Trophoblast cell (in vitro differentiated cells and primary cell): ENCODE data around the gene GDNF.

ENCODE experiments used
- DNase-seq, 2 donors: peaks; one replicate each; pipeline ENCODE4 v3.0.0-alpha.2; 2016
- H2AFZ ChIP-seq: 2 replicates; pipeline ENCODE4 v1.6.1; 2013; ENCODE audit warnings: low read length, moderate library complexity, mild to moderate bottlenecking; ENCODE audit not compliant: insufficient read depth, poor library complexity
- H2AK5ac ChIP-seq: 2 replicates; pipeline ENCODE4 v1.6.1; 2013; ENCODE audit warnings: mild to moderate bottlenecking, low read length
- H2BK120ac ChIP-seq: 2 replicates; pipeline ENCODE4 v1.6.1; 2013; ENCODE audit warnings: low read length, mild to moderate bottlenecking, moderate library complexity; ENCODE audit not compliant: insufficient read depth, poor library complexity
- H2BK12ac ChIP-seq: 2 replicates; pipeline ENCODE4 v1.6.1; 2013; ENCODE audit warnings: mild to moderate bottlenecking, low read length, moderate library complexity
- H2BK5ac ChIP-seq: 2 replicates; pipeline ENCODE4 v1.6.1; 2013; ENCODE audit warnings: low read length, low read depth, moderate library complexity, mild to moderate bottlenecking; ENCODE audit not compliant: poor library complexity
- H3K14ac ChIP-seq: 2 replicates; pipeline ENCODE4 v1.6.1; 2013; ENCODE audit warnings: mild to moderate bottlenecking, low read length
- H3K18ac ChIP-seq: 2 replicates; pipeline ENCODE4 v1.6.1; 2013; ENCODE audit warnings: mild to moderate bottlenecking, low read length
- H3K23ac ChIP-seq: 2 replicates; pipeline ENCODE4 v1.6.1; 2013; ENCODE audit warnings: low read length
- H3K27ac ChIP-seq: 2 replicates; pipeline ENCODE4 v1.5.1; 2013; ENCODE audit warnings: low read depth, mild to moderate bottlenecking, inconsistent platforms, low read length, moderate library complexity
- H3K27me3 ChIP-seq: 2 replicates; pipeline ENCODE4 v1.6.1; 2013; ENCODE audit warnings: inconsistent platforms, mild to moderate bottlenecking, low read length, moderate library complexity; ENCODE audit not compliant: insufficient read depth
- H3K36me3 ChIP-seq, 2 experiments: 1 replicate in 1 of 2; 2 replicates in 1 of 2; pipeline ENCODE4 v1.6.1; 2013; ENCODE audit warnings: low read length in 2 of 2, mild to moderate bottlenecking in 2 of 2, moderate library complexity in 1 of 2; ENCODE audit not compliant: insufficient read depth in 2 of 2, control insufficient read depth in 1 of 2
- H3K4ac ChIP-seq: 2 replicates; pipeline ENCODE4 v1.6.1; 2013; ENCODE audit warnings: low read depth, mild to moderate bottlenecking, low read length, moderate library complexity
- H3K4me1 ChIP-seq, 2 experiments: 1 replicate in 1 of 2; 2 replicates in 1 of 2; pipeline ENCODE4 v1.6.1; 2013; ENCODE audit warnings: low read length in 2 of 2, mild to moderate bottlenecking in 2 of 2, moderate library complexity in 1 of 2; ENCODE audit not compliant: insufficient read depth in 2 of 2, control insufficient read depth in 1 of 2
- H3K4me2 ChIP-seq: 2 replicates; pipeline ENCODE4 v1.6.1; 2013; ENCODE audit warnings: inconsistent platforms, mild to moderate bottlenecking, low read length, moderate library complexity
- H3K4me3 ChIP-seq: 2 replicates; pipeline ENCODE4 v1.5.1; 2013; ENCODE audit warnings: mild to moderate bottlenecking, low read depth, low read length, inconsistent platforms
- H3K79me1 ChIP-seq: one replicate; pipeline ENCODE4 v1.6.1; 2013; ENCODE audit warnings: low read length
- H3K79me2 ChIP-seq: 2 replicates; pipeline ENCODE4 v1.6.1; 2013; ENCODE audit warnings: low read length, mild to moderate bottlenecking; ENCODE audit not compliant: control insufficient read depth, insufficient read depth, poor library complexity
- H3K9ac ChIP-seq: 2 replicates; pipeline ENCODE4 v1.6.1; 2013; ENCODE audit warnings: mild to moderate bottlenecking, low read length
- H3K9me3 ChIP-seq: 2 replicates; pipeline ENCODE4 v1.6.1; 2013; ENCODE audit warnings: low read depth, mild to moderate bottlenecking, control low read depth, inconsistent platforms, low read length; ENCODE audit not compliant: insufficient read depth
- H4K12ac ChIP-seq: 2 replicates; pipeline ENCODE4 v1.6.1; 2013; ENCODE audit warnings: low read depth, mild to moderate bottlenecking, low read length, moderate library complexity
- H4K8ac ChIP-seq: 2 replicates; pipeline ENCODE4 v1.6.1; 2013; ENCODE audit warnings: low read depth, mild to moderate bottlenecking, low read length, moderate library complexity
- H4K91ac ChIP-seq: one replicate; pipeline ENCODE4 v1.6.1; 2013; ENCODE audit warnings: low read depth, mild to moderate bottlenecking, low read length, moderate library complexity
- WGBS: extraction: QIAGEN DNeasy Blood & Tissue Kit; methylation state at CpG from one replicate; pipeline ENCODE4 v1.1.7; 2013; ENCODE audit warnings: missing lambda C conversion rate; ENCODE audit not compliant: insufficient read length, insufficient coverage; ENCODE audit errors: extremely low coverage; 5-methylcytosine and 5-hydroxymethylcytosine counted together

The GDNF gene

DNA sequence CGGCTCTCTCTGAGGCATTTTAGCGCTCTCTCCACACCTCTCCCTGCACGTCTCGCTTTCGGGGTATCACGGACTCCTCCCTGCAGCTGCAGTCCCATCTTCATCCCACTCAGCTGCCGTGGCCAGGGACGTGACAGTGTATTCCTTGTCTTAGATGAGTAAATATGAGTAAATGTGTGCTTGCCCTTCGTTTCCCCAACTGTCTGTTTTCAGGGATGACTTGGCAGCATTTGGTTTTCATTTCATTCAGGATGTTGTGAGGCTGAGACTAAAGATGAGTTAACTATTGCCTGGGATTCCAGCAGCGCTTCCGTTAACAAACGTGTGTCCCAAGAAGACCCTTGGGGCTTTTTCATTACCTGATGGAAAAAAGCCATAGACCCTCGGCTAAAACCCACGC, 29.5 kb downstream of the GDNF start:
- Histone ChIP-seq H3K79me1 (no peaks in the 10 kb centered on the region), H2BK5ac (no peak overlapping the region), H2BK120ac (no peak overlapping the region), H3K4me3 (no peak overlapping the region), H3K36me3 (peaks cover 9 to 22% of the 10 kb centered on the region in 2 experiments), H2BK12ac (no peak overlapping the region), H2AK5ac (no peak overlapping the region), H2AFZ (no peak overlapping the region), H3K27me3 (no peaks in the 10 kb centered on the region), H3K4me1 (peaks cover 0 to 1% of the 10 kb centered on the region in 2 experiments), H3K4me2 (no peak overlapping the region), H3K9ac (no peak overlapping the region), H3K18ac (no peak overlapping the region), H4K91ac (no peak overlapping the region), H4K8ac (no peak overlapping the region), H4K12ac (no peak overlapping the region), H3K23ac (no peak overlapping the region), H3K79me2 (no peaks in the 10 kb centered on the region), H3K14ac (no peak overlapping the region), H3K27ac (no peak overlapping the region), H3K9me3 (no peaks in the 10 kb centered on the region), H3K4ac (no peak overlapping the region)
- no CpG with 5 or more reads among the region's 14 CpGs for WGBS
- no peak for DNase-seq

DNA sequence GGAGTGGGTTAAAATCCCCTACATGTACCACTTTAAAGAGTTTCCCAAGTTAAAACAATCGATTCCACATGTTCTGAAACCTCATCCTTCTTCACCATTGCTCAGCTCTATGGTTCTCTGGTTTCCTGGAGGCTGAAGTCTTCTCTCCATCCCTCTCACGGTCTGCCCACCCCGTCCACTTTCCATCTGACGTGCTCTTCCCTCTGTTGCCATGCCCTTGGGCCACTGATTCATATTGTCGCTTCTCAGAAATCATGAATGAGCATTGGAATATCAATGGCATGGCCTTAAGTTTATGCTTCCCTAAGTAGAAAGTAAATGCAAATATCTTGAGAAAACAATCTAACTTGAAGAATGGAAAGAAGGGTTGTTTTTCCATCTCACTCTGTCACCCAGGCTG, 30.9 kb downstream of the GDNF start:
- no peaks in the 10 kb centered on the region for H3K27me3 ChIP-seq
- H3K27ac ChIP-seq, result no peak overlapping the region
- H4K12ac ChIP-seq, result no peak overlapping the region
- H3K9me3 ChIP-seq, result no peaks in the 10 kb centered on the region
- H2BK120ac ChIP-seq, result no peak overlapping the region
- no peak overlapping the region for H2BK5ac ChIP-seq
- no peak overlapping the region for H2BK12ac ChIP-seq
- no peak overlapping the region for H3K9ac ChIP-seq
- H3K4me3 ChIP-seq, result no peak overlapping the region
- DNase-seq, result no peak
- H3K14ac ChIP-seq, result no peak overlapping the region
- H2AFZ ChIP-seq, result no peak overlapping the region
- H3K23ac ChIP-seq, result no peak overlapping the region
- no peaks in the 10 kb centered on the region for H3K79me2 ChIP-seq
- no peak overlapping the region for H3K4ac ChIP-seq
- WGBS, result no CpG with 5 or more reads among the region's 5 CpGs
- no peak overlapping the region for H4K91ac ChIP-seq
- no peak overlapping the region for H4K8ac ChIP-seq
- no peak overlapping the region for H3K4me2 ChIP-seq
- no peaks in the 10 kb centered on the region for H3K79me1 ChIP-seq
- H3K18ac ChIP-seq, result no peak overlapping the region
- no peak overlapping the region for H2AK5ac ChIP-seq
- no peaks in the 10 kb centered on the region for H3K4me1 ChIP-seq
- H3K36me3 ChIP-seq, result peaks cover 6 to 13% of the 10 kb centered on the region in 2 experiments

DNA sequence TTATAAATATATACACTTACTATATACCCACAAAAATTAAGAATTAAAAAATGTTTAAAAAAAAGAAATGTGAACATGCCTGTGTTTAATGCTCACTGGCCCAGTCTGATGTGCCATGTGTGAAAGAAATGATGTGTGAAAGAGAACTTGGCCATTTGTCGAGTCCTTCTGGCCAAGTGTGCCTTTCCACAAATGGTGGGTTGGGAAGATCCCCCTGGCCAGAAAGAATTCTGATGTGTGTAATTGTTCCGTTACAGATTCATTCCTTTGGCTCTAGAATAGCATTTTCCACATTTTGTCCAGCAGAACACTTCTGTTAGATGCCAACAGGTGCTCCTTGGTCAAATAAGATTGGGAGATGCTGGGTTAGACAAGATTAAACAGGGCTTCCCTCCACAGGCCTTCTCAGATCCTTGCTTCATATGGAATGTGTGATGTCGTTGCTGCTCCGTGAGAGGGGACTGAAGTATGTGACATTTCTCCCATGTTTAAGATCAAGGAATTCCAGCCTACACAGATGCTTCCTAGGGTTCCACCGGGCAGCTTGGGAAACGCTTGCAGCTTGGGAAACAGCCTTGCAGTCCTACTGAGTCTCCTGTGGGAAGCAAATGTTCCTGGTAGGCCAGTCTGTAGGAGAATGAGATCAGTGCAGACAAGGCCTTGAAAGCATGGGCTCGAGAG, 32.1 kb downstream of the GDNF start:
- Histone ChIP-seq H3K36me3 (peaks cover 0 to 2% of the 10 kb centered on the region in 2 experiments), H2AK5ac (no peak overlapping the region), H2BK120ac (no peak overlapping the region), H3K4me2 (no peak overlapping the region), H3K23ac (no peak overlapping the region), H3K27me3 (no peaks in the 10 kb centered on the region), H3K27ac (no peak overlapping the region), H3K4me1 (no peaks in the 10 kb centered on the region), H3K4me3 (no peak overlapping the region), H2BK5ac (no peak overlapping the region), H3K18ac (no peak overlapping the region), H3K79me1 (no peaks in the 10 kb centered on the region), H4K8ac (no peak overlapping the region), H2AFZ (no peak overlapping the region), H4K12ac (no peak overlapping the region), H3K14ac (no peak overlapping the region), H2BK12ac (no peak overlapping the region), H3K79me2 (no peaks in the 10 kb centered on the region), H4K91ac (no peak overlapping the region), H3K9ac (no peak overlapping the region), H3K9me3 (no peaks in the 10 kb centered on the region), H3K4ac (no peak overlapping the region)
- DNase-seq, result no peak
- WGBS, result no CpG with 5 or more reads among the region's 7 CpGs

DNA sequence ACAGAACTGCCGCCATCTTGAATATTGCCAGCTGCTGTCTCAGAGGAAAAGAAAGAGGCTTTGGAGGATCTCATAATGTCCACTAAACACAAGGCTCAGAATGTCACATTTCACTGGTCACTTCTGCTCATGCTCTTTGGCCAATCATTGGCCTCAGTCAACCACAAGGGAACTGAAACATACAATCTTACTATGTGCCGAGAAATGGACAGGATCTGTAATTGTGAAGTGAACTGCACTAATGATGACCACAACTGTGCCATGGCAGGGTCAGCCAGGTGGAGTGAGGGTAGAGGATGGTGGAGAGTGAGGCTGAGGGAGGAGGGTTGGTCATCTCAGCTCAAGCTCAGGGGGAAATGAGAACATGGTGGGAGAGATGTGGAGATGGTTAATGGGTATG, 32.8 kb downstream of the GDNF start:
- H3K27me3 ChIP-seq, result no peaks in the 10 kb centered on the region
- no peak overlapping the region for H2BK12ac ChIP-seq
- no peaks in the 10 kb centered on the region for H3K36me3 ChIP-seq
- H4K8ac ChIP-seq, result no peak overlapping the region
- no peak overlapping the region for H2AK5ac ChIP-seq
- no peak overlapping the region for H4K91ac ChIP-seq
- no peak overlapping the region for H3K27ac ChIP-seq
- no peak overlapping the region for H3K9ac ChIP-seq
- no peak overlapping the region for H3K18ac ChIP-seq
- no CpG with 5 or more reads among the region's 2 CpGs for WGBS
- DNase-seq, result no peak
- H3K4me1 ChIP-seq, result no peaks in the 10 kb centered on the region
- no peak overlapping the region for H3K4ac ChIP-seq
- H2BK120ac ChIP-seq, result no peak overlapping the region
- no peak overlapping the region for H2AFZ ChIP-seq
- no peaks in the 10 kb centered on the region for H3K79me2 ChIP-seq
- no peaks in the 10 kb centered on the region for H3K9me3 ChIP-seq
- no peak overlapping the region for H3K14ac ChIP-seq
- no peak overlapping the region for H3K23ac ChIP-seq
- H3K4me3 ChIP-seq, result no peak overlapping the region
- no peak overlapping the region for H3K4me2 ChIP-seq
- no peak overlapping the region for H4K12ac ChIP-seq
- H3K79me1 ChIP-seq, result no peaks in the 10 kb centered on the region
- no peak overlapping the region for H2BK5ac ChIP-seq
